GM12878 (cell line): ENCODE measurements around the gene CREG2. TPM values are rescaled to one million over a fixed set of nuclear protein-coding genes. Genes with fewer than 3 reads are reported as not detected.

Experiments
- ATAC-seq: fragments of 200-7000 bp; cut with Tn5 transposase; 3 replicates; pipeline ENCODE4 v1.9.1; 2020; ENCODE audit warnings: mild to moderate bottlenecking, moderate library complexity
- BruUV-seq: library from RNA; stranded (reverse); fragments of 400-500 nt; replicated peaks from 2 replicates; lab custom pipeline; 2021; lab: Mats Ljungman, UMichigan
- CTCF ChIA-PET: fragments of 300-600 bp; sonication (Branson Sonifier 250); formaldehyde crosslinking; extraction: SDS; loops from one replicate; lab custom pipeline; 2021; ENCODE audit warnings: inconsistent platforms; lab: Yijun Ruan, JAX
- POLR2A ChIA-PET: fragments of 350-600 bp; formaldehyde crosslinking; extraction: SDS; loops from one replicate; lab custom pipeline; 2021; ENCODE audit warnings: inconsistent platforms; lab: Charles Lee
- RAD21 ChIA-PET: fragments of 300-600 bp; sonication (Branson Sonifier 250); formaldehyde crosslinking; loops from one replicate; lab custom pipeline; 2023; ENCODE audit warnings: antibody characterized with exemption; ENCODE audit not compliant: unreplicated experiment; lab: Charles Lee
- SMC1A ChIA-PET: fragments of 300-600 bp; sonication (Branson Sonifier 250); formaldehyde crosslinking; loops from one replicate; lab custom pipeline; 2023; ENCODE audit not compliant: unreplicated experiment, uncharacterized antibody; lab: Charles Lee
- DNase-seq: peaks from one replicate; pipeline ENCODE4 v3.0.0-alpha.2; 2011; ENCODE audit warnings: low read depth, low spot score
- FAIRE-seq: peaks from 3 replicates; lab custom pipeline; 2011; peaks lifted over from hg19 to GRCh38; lab: Jason Lieb, UNC
- H2AFZ ChIP-seq: 2 replicates; pipeline ENCODE4 v1.6.0; 2011; ENCODE audit warnings: low read depth, low read length, control low read depth; ENCODE audit not compliant: control insufficient read depth
- H3K27ac ChIP-seq: 2 replicates; pipeline ENCODE4 v1.5.1; 2011; ENCODE audit warnings: control low read depth; ENCODE audit not compliant: control insufficient read depth, insufficient read depth
- H3K27me3 ChIP-seq, 2 experiments: replicated peaks in 1 of 2; 2 replicates each; pipeline versions ENCODE4 v1.6.0 to v1.6.1; 2011; ENCODE audit warnings: low read length in 1 of 2; ENCODE audit not compliant: control insufficient read depth in 2 of 2, insufficient read depth in 2 of 2
- H3K36me3 ChIP-seq, 2 experiments: 2 replicates each; pipeline ENCODE4 v1.5.1; 2011; ENCODE audit warnings: low read length in 1 of 2; ENCODE audit not compliant: control insufficient read depth in 2 of 2, insufficient read depth in 2 of 2
- H3K4me1 ChIP-seq: 2 replicates; pipeline ENCODE4 v1.6.1; 2011; ENCODE audit warnings: mild to moderate bottlenecking, low read length, moderate library complexity, mixed read lengths; ENCODE audit not compliant: control insufficient read depth, insufficient read depth
- H3K4me2 ChIP-seq: 2 replicates; pipeline ENCODE4 v1.6.0; 2011; ENCODE audit warnings: control low read depth; ENCODE audit not compliant: control insufficient read depth, insufficient read depth
- H3K4me3 ChIP-seq: fragments of 200-600 bp; sonication (generic); 2 replicates; pipeline ENCODE4 v1.5.1; 2016
- H3K79me2 ChIP-seq: 2 replicates; pipeline ENCODE4 v1.6.0; 2011; ENCODE audit warnings: low read length; ENCODE audit not compliant: control insufficient read depth, insufficient read depth
- H3K9ac ChIP-seq: 2 replicates; pipeline ENCODE4 v1.8.0; 2011; ENCODE audit warnings: low read length, control low read depth, mixed read lengths; ENCODE audit not compliant: control insufficient read depth, insufficient read depth
- H3K9me3 ChIP-seq: replicated peaks from 3 replicates; pipeline ENCODE4 v1.5.1; 2011; ENCODE audit warnings: mild to moderate bottlenecking, low read length; ENCODE audit not compliant: control insufficient read depth, insufficient read depth
- H4K20me1 ChIP-seq: 2 replicates; pipeline ENCODE4 v1.6.0; 2011; ENCODE audit not compliant: control insufficient read depth, insufficient read depth
- BCL11A ChIP-seq: IDR thresholded peaks from 2 replicates; pipeline ENCODE4 v1.6.1; 2011; ENCODE audit warnings: low read depth, low read length
- CREM ChIP-seq: IDR thresholded peaks from 2 replicates; pipeline ENCODE4 v1.6.1; 2014; ENCODE audit warnings: antibody characterized with exemption, low read depth
- GABPA ChIP-seq: IDR thresholded peaks from 2 replicates; pipeline ENCODE4 v1.6.1; 2014; ENCODE audit warnings: antibody characterized with exemption, low read depth, mild to moderate bottlenecking, inconsistent platforms
- HSF1 ChIP-seq: fragments of 150-350 bp; IDR thresholded peaks from 2 replicates; pipeline ENCODE4 v1.6.1; 2014; ENCODE audit warnings: mild to moderate bottlenecking, low read depth, low read length
- IRF4 ChIP-seq: IDR thresholded peaks from 2 replicates; pipeline ENCODE4 v1.6.1; 2011; ENCODE audit warnings: low read depth, low read length
- NFXL1 ChIP-seq: fragments of 450-650 bp; IDR thresholded peaks from 2 replicates; pipeline ENCODE4 v1.6.1; 2017; ENCODE audit warnings: antibody characterized with exemption, mild to moderate bottlenecking, borderline replicate concordance
- NFYB ChIP-seq: IDR thresholded peaks from 2 replicates; pipeline ENCODE4 v1.6.1; 2011; ENCODE audit warnings: low read depth, mild to moderate bottlenecking, low read length, improper control_type of control experiment, moderate library complexity; ENCODE audit not compliant: insufficient read depth
- PAX5 ChIP-seq: IDR thresholded peaks from 2 replicates; pipeline ENCODE4 v1.6.1; 2011; ENCODE audit warnings: low read depth, low read length, borderline replicate concordance
- PKNOX1 ChIP-seq: fragments of 450-650 bp; IDR thresholded peaks from 2 replicates; pipeline ENCODE4 v1.6.1; 2016; ENCODE audit warnings: mild to moderate bottlenecking
- POU2F2 ChIP-seq: IDR thresholded peaks from 3 replicates; pipeline ENCODE4 v1.6.1; 2011; ENCODE audit warnings: low read depth, mild to moderate bottlenecking, low read length, borderline replicate concordance
- RB1 ChIP-seq: fragments of 450-650 bp; formaldehyde crosslinking; IDR thresholded peaks from 2 replicates; pipeline ENCODE4 v1.6.1; 2017; ENCODE audit warnings: mild to moderate bottlenecking, borderline replicate concordance
- SMAD1 ChIP-seq: fragments of 450-650 bp; IDR thresholded peaks from 2 replicates; pipeline ENCODE4 v1.6.1; 2018; ENCODE audit warnings: mild to moderate bottlenecking, low read depth; ENCODE audit not compliant: partially characterized antibody
- SRF ChIP-seq, 2 experiments: IDR thresholded peaks; 2 replicates each; pipeline ENCODE4 v1.6.1; 2011; ENCODE audit warnings: low read depth in 2 of 2, low read length in 2 of 2, mild to moderate bottlenecking in 1 of 2, moderate library complexity in 1 of 2
- WGBS: methylation state at CpG from one replicate; pipeline ENCODE4 v1.1.6; 2016; ENCODE audit warnings: low lambda C conversion rate; ENCODE audit not compliant: insufficient replicate concordance, insufficient coverage; ENCODE audit errors: missing lambda C conversion rate; 5-methylcytosine and 5-hydroxymethylcytosine counted together
- in situ Hi-C: fragments of 300-500 bp; cut with MboI; formaldehyde crosslinking; loops from 9 replicates; pipeline ENCODE4 v1.14.3; 2018; ENCODE audit warnings: mixed read lengths
- intact Hi-C: fragments of 100-400 bp; cut with micrococcal nuclease; formaldehyde crosslinking; loops from one replicate; pipeline ENCODE4 v1.14.2; 2022; ENCODE audit not compliant: unreplicated experiment
- polyA plus RNA-seq, 11 experiments: library from polyadenylated mRNA; depleted of rRNA in 4 of 11; unstranded in 6 of 11; stranded (reverse) in 5 of 11; fragments of >200 nt; fragmentation: Nextera tagmentation in 4 of 11; fragmentation: Illumina TruSeq in 1 of 11; extraction: Ambion mirVana in 4 of 11; extraction: Trizol in 1 of 11; gene quantifications; 1 replicate in 1 of 11; 2 replicates in 10 of 11; pipeline versions ENCODE4 v1.2.1 to v1.2.3, GENCODE V29; 2011 to 2016; ENCODE audit warnings: inconsistent platforms in 2 of 11, missing spikeins in 2 of 11, low read depth in 1 of 11
- total RNA-seq, 4 experiments: library from RNA; depleted of rRNA in 3 of 4; stranded (reverse); fragments of >200 nt in 3 of 4; fragmentation: Illumina TruSeq in 1 of 4; extraction: Trizol in 1 of 4; gene quantifications; 2 replicates each; pipeline versions ENCODE4 v1.2.1 to v1.2.3, GENCODE V29; 2013 to 2021
- TF ChIP-seq, protein P1 (sequence below): IDR thresholded peaks from 2 replicates; pipeline ENCODE4 v1.6.1; 2011; ENCODE audit warnings: borderline replicate concordance, low read depth, mild to moderate bottlenecking, moderate library complexity, low read length; ENCODE audit not compliant: insufficient read depth, poor library complexity, severe bottlenecking
- TF ChIP-seq, protein P2 (sequence below): fragments of 450-650 bp; formaldehyde crosslinking; IDR thresholded peaks from 2 replicates; pipeline ENCODE4 v1.4.0; 2022; ENCODE audit warnings: mild to moderate bottlenecking, moderate library complexity

CREG2 gene
- total and polyA plus RNA-seq, 10 of the 15 experiments (the other 5 are each of a cell fraction or from before 2014, with no cell fraction given): not detected

- no peak for TF ChIP-seq CREM
Observed at GRCh38 chr2:101386599-101387150, 628 bp downstream of the CREG2 start (continued).

DNA sequence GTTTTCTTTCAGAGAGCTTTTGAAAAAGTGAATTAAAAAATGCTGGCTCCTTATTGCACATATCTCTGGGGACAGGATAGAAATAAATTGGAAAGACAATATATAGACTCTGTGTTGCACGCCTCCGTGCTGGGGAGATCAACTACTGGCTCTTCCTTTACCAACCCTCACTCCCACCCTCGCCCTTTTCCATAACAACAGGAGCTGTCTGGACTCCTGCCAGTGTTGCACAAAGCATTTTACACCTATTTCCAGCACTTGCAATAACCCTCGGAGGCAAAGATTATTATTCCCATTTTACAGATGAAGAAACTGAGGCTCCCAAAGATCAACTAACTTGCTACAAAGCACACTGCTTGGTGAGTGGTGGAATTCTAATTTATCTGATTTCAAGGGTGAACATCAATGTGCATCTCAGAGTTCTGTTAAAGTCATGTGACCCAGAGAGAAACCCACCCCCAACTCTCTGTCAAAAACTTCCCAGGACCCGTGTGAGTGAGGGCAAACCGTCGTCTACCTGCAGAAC, 4.2 kb downstream of the CREG2 start:
- Histone ChIP-seq H3K79me2 (no peaks in the 10 kb centered on the region), H2AFZ (no peak overlapping the region), H3K4me1 (no peaks in the 10 kb centered on the region), H3K27me3 (peaks cover 5 to 10% of the 10 kb centered on the region in 2 experiments), H3K27ac (no peak overlapping the region), H3K36me3 (no peaks in the 10 kb centered on the region), H3K4me2 (no peak overlapping the region), H3K9ac (no peak overlapping the region), H4K20me1 (no peaks in the 10 kb centered on the region), H3K4me3 (no peak overlapping the region), H3K9me3 (no peaks in the 10 kb centered on the region)
- ChIA-PET SMC1A (no interaction called here), CTCF (interaction anchor here (0.6 kb wide), 1 partner anchor 1088 kb away, joined by 3 read pairs; no protein-coding TSS in a partner anchor), POLR2A (no interaction called here), RAD21 (no interaction called here)
- in situ Hi-C loops (no loop called here), intact Hi-C loops (no loop called here)
- WGBS: 28% methylated on average over 7 of the region's 7 CpGs
- no peak for FAIRE-seq
- ATAC-seq: no peak
- no TSS peak for BruUV-seq
- no peak for DNase-seq
- TF ChIP-seq, protein P1, sequence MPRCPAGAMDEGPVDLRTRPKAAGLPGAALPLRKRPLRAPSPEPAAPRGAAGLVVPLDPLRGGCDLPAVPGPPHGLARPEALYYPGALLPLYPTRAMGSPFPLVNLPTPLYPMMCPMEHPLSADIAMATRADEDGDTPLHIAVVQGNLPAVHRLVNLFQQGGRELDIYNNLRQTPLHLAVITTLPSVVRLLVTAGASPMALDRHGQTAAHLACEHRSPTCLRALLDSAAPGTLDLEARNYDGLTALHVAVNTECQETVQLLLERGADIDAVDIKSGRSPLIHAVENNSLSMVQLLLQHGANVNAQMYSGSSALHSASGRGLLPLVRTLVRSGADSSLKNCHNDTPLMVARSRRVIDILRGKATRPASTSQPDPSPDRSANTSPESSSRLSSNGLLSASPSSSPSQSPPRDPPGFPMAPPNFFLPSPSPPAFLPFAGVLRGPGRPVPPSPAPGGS: no peak
- TF ChIP-seq RB1 (no peak), PKNOX1 (no peak), GABPA (no peak), NFYB (no peak), IRF4 (no peak), POU2F2 (no peak), SMAD1 (no peak), PAX5 (no peak), SRF (IDR thresholded peaks at IDR 0.05; ENCODE audit: low read depth in 2 of 2, low read length in 2 of 2) (no peak), HSF1 (no peak), NFXL1 (no peak), BCL11A (no peak)
- TF ChIP-seq, protein P2, sequence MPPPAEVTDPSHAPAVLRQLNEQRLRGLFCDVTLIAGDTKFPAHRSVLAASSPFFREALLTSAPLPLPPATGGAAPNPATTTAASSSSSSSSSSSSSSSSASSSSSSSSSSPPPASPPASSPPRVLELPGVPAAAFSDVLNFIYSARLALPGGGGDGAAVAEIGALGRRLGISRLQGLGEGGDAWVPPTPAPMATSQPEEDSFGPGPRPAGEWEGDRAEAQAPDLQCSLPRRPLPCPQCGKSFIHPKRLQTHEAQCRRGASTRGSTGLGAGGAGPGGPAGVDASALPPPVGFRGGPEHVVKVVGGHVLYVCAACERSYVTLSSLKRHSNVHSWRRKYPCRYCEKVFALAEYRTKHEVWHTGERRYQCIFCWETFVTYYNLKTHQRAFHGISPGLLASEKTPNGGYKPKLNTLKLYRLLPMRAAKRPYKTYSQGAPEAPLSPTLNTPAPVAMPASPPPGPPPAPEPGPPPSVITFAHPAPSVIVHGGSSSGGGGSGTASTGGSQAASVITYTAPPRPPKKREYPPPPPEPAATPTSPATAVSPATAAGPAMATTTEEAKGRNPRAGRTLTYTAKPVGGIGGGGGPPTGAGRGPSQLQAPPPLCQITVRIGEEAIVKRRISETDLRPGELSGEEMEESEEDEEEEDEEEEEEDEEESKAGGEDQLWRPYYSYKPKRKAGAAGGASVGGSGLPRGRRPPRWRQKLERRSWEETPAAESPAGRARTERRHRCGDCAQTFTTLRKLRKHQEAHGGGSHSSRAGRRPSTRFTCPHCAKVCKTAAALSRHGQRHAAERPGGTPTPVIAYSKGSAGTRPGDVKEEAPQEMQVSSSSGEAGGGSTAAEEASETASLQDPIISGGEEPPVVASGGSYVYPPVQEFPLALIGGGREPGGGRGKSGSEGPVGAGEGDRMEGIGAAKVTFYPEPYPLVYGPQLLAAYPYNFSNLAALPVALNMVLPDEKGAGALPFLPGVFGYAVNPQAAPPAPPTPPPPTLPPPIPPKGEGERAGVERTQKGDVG: no peak
